T-cell (primary cell): ENCODE measurements around the gene NES. TPM values are rescaled to one million over a fixed set of nuclear protein-coding genes. Genes with fewer than 3 reads are reported as not detected.

Experiments used
- ATAC-seq, 4 experiments: fragments of 200-7000 bp in 3 of 4; fragments of 150-1000 bp in 1 of 4; cut with Tn5 transposase; replicated peaks in 1 of 4; 1 replicate in 3 of 4; 2 replicates in 1 of 4; pipeline ENCODE4 v1.10.0; 2021; ENCODE audit warnings: moderate library complexity in 3 of 4, mild to moderate bottlenecking in 2 of 4, moderate number of reproducible peaks in 1 of 4
- CTCF ChIA-PET, 2 donors: fragments of 300-600 bp; sonication (Branson Sonifier 250); formaldehyde crosslinking; loops; one replicate each; lab custom pipeline; 2022; ENCODE audit warnings: antibody characterized with exemption in 2 of 2; lab: Charles Lee
- POLR2A ChIA-PET, 2 donors: fragments of 300-600 bp; sonication (Branson Sonifier 250); formaldehyde crosslinking; loops; one replicate each; lab custom pipeline; 2022; ENCODE audit warnings: antibody characterized with exemption in 2 of 2; lab: Charles Lee
- DNase-seq, 35 experiments: peaks; one replicate each; pipeline versions ENCODE4 v3.0.0 to v3.0.0-alpha.2; 2013 to 2023
- H3K27ac ChIP-seq: one replicate; pipeline ENCODE4 v1.5.1; 2013; ENCODE audit warnings: low read length
- H3K27me3 ChIP-seq, 2 experiments: replicated peaks in 1 of 2; 1 replicate in 1 of 2; 2 replicates in 1 of 2; pipeline versions ENCODE4 v1.6.1 to v1.7.0; 2013; ENCODE audit warnings: low read length in 1 of 2, mixed read lengths in 1 of 2; ENCODE audit not compliant: control insufficient read depth in 2 of 2, insufficient read depth in 2 of 2; ENCODE audit errors: extremely low read depth in 1 of 2
- H3K36me3 ChIP-seq, 2 donors: 1 replicate in 1 of 2; 2 replicates in 1 of 2; pipeline versions ENCODE4 v1.6.1 to v1.7.0; 2013; ENCODE audit warnings: low read length in 1 of 2; ENCODE audit not compliant: control insufficient read depth in 2 of 2, insufficient read depth in 1 of 2; ENCODE audit errors: extremely low read depth in 1 of 2
- H3K4me1 ChIP-seq, 2 experiments: 1 replicate in 1 of 2; 2 replicates in 1 of 2; pipeline versions ENCODE4 v1.6.1 to v1.7.0; 2013; ENCODE audit warnings: low read length in 2 of 2, mixed read lengths in 1 of 2; ENCODE audit not compliant: insufficient read depth in 2 of 2, control insufficient read depth in 1 of 2; ENCODE audit errors: extremely low read depth in 1 of 2
- H3K4me3 ChIP-seq, 2 donors: 1 replicate in 1 of 2; 2 replicates in 1 of 2; pipeline versions ENCODE4 v1.5.1 to v1.7.0; 2013; ENCODE audit warnings: mild to moderate bottlenecking in 2 of 2, low read length in 1 of 2, moderate library complexity in 1 of 2; ENCODE audit not compliant: control insufficient read depth in 1 of 2; ENCODE audit errors: extremely low read depth in 1 of 2
- H3K9me3 ChIP-seq: 2 replicates; pipeline ENCODE4 v1.7.0; 2013
- H3K27ac Mint-ChIP-seq, 2 donors: one replicate each; pipeline ENCODE4 v1.8.0; 2020 to 2021; ENCODE audit warnings: mild to moderate bottlenecking in 2 of 2, mixed read lengths in 2 of 2
- H3K27me3 Mint-ChIP-seq, 2 donors: one replicate each; pipeline ENCODE4 v1.8.0; 2021 to 2022; ENCODE audit warnings: mixed read lengths in 2 of 2
- H3K36me3 Mint-ChIP-seq: one replicate; pipeline ENCODE4 v1.8.0; 2021; ENCODE audit warnings: mixed read lengths
- H3K4me1 Mint-ChIP-seq, 3 donors: one replicate each; pipeline ENCODE4 v1.8.0; 2020 to 2022; ENCODE audit warnings: mixed read lengths in 3 of 3, mild to moderate bottlenecking in 1 of 3
- H3K4me3 Mint-ChIP-seq, 3 donors: one replicate each; pipeline ENCODE4 v1.8.0; 2020 to 2022; ENCODE audit warnings: mild to moderate bottlenecking in 3 of 3, mixed read lengths in 3 of 3, moderate library complexity in 3 of 3
- H3K9me3 Mint-ChIP-seq, 3 donors: one replicate each; pipeline ENCODE4 v1.8.0; 2020 to 2022; ENCODE audit warnings: mixed read lengths in 3 of 3
- WGBS: methylation state at CpG from one replicate; pipeline ENCODE4 v1.1.5; 2013; ENCODE audit warnings: missing lambda C conversion rate; ENCODE audit not compliant: insufficient coverage; 5-methylcytosine and 5-hydroxymethylcytosine counted together
- total RNA-seq, 35 experiments: library from RNA in 6 of 35; stranded (reverse) in 6 of 35; fragments of 120-200 nt in 1 of 35; gene quantifications; one replicate each; pipeline versions ENCODE4 v1.2.1 to v1.2.4 and lab custom pipeline; 2013 to 2026

NES gene
- total RNA-seq, 5 donors from 2014 or later (not counting 1 experiment from before 2014, with no cell fraction given), result 0.10 to 0.35 (median 0.25) TPM; not detected in 2

GRCh38 chr1:156618853-156619581 is 58.2 kb downstream of the NES start, which contains the start of gene HAPLN2:
TSS of gene HAPLN2 (plus strand) at chr1:156619415. CDS start at chr1:156623491, 4,076 bp downstream.
- peaks cover 20 to 63% of the 10 kb centered on the region in 2 experiments for H3K27me3 ChIP-seq
- peak in 5 of 35 experiments; percentile 17 to 45 (median 27) for DNase-seq
- no peaks in the 10 kb centered on the region for H3K36me3 ChIP-seq
- Mint-ChIP-seq H3K27me3 (peaks cover 58 to 64% of the 10 kb centered on the region in 2 donors), H3K4me1 (peaks cover 0 to 7% (median 6%) of the 10 kb centered on the region in 3 donors), H3K27ac (no peak within 1 kb of the TSS), H3K4me3 (no peak within 1 kb of the TSS), H3K9me3 (no peaks in the 10 kb centered on the region), H3K36me3 (no peaks in the 10 kb centered on the region)
- H3K4me1 ChIP-seq, result peaks cover 0 to 4% of the 10 kb centered on the region in 2 experiments
- no peak within 1 kb of the TSS for H3K27ac ChIP-seq
- CTCF ChIA-PET, result interaction anchor here (0.6 to 1.2 kb wide), 4 partner anchors 22 to 178 kb away, joined by 3 to 5 read pairs (median 4); no protein-coding TSS in a partner anchor
- no peak within 1 kb of the TSS for H3K4me3 ChIP-seq
- 6% methylated on average over 4 of the region's 7 CpGs for WGBS
- H3K9me3 ChIP-seq, result no peaks in the 10 kb centered on the region
- no peak for ATAC-seq
- POLR2A ChIA-PET, result no interaction called here

Other genes with a start within 250 kb of the NES start
- 100 to 1,000 TPM in 2 of 5 donors, 10 to 100 TPM in 3; 60.7 to 133 (median 79.3) TPM for gene MEF2D, start 176.6 kb downstream of the NES start, total RNA-seq
- gene IQGAP3, start 104.8 kb downstream of the NES start, total RNA-seq, result under 1 TPM in 4 of 5 donors, not detected in 1; 0.13 to 0.19 (median 0.18) TPM
- 10 to 100 TPM in 4 of 5 donors, 1 to 10 TPM in 1; 9.9 to 43.6 (median 16.4) TPM for gene TTC24, start 97.7 kb downstream of the NES start, total RNA-seq
- gene NAXE, start 85.6 kb downstream of the NES start, total RNA-seq, result 10 to 100 TPM; 32.4 to 47.7 (median 41.7) TPM
- gene GPATCH4, start 75.9 kb downstream of the NES start, total RNA-seq, result 10 to 100 TPM; 34.3 to 41.6 (median 40.6) TPM
- gene HAPLN2, start 58.0 kb downstream of the NES start, total RNA-seq, result under 1 TPM in 1 of 5 donors, not detected in 4; 0.33 TPM
- not detected for gene BCAN, start 35.3 kb downstream of the NES start, total RNA-seq
- gene CRABP2, start 28.2 kb upstream of the NES start, total RNA-seq, result 1 to 10 TPM in 4 of 5 donors, under 1 TPM in 1; 0.76 to 3.6 (median 1.6) TPM
- 10 to 100 TPM; 13.0 to 36.1 (median 32.3) TPM for gene METTL25B, start 51.1 kb upstream of the NES start, total RNA-seq
- gene ISG20L2, start 51.4 kb upstream of the NES start, total RNA-seq, result 10 to 100 TPM; 35.3 to 63.7 (median 44.3) TPM
- gene MRPL24, start 63.7 kb upstream of the NES start, total RNA-seq, result 10 to 100 TPM; 23.8 to 66.6 (median 52.6) TPM
- gene HDGF, start 74.3 kb upstream of the NES start, total RNA-seq, result 100 to 1,000 TPM in 2 of 5 donors, 10 to 100 TPM in 3; 72.9 to 108 (median 90.3) TPM
- 10 to 100 TPM; 55.3 to 67.7 (median 65.4) TPM for gene PRCC, start 90.1 kb upstream of the NES start, total RNA-seq
- 100 to 1,000 TPM in 1 of 5 donors, 10 to 100 TPM in 4; 42.8 to 110 (median 66.8) TPM for gene SH2D2A, start 139.4 kb upstream of the NES start, total RNA-seq
- gene INSRR, start 181.7 kb upstream of the NES start, total RNA-seq, result under 1 TPM in 1 of 5 donors, not detected in 4; 0.07 TPM
- gene NTRK1, start 183.5 kb upstream of the NES start, total RNA-seq, result 1 to 10 TPM in 1 of 5 donors, under 1 TPM in 4; 0.36 to 1.2 (median 0.60) TPM
- gene PEAR1, start 216.3 kb upstream of the NES start, total RNA-seq, result under 1 TPM; 0.09 to 0.67 (median 0.28) TPM
- gene LRRC71, start 243.2 kb upstream of the NES start, total RNA-seq, result not detected